Activated effector memory CD4-positive, alpha-beta T cell treated with Interleukin-2 at 50 U/mL for 16 hours (primary cell): ENCODE data around the gene CUL9.

Experiments used
- DNase-seq: peaks from one replicate; pipeline ENCODE4 v3.0.0-alpha.2; 2020

Gene CUL9

GRCh38 chr6:43258807-43259686, 77.1 kb downstream of the CUL9 start:
- no peak for DNase-seq

DNA sequence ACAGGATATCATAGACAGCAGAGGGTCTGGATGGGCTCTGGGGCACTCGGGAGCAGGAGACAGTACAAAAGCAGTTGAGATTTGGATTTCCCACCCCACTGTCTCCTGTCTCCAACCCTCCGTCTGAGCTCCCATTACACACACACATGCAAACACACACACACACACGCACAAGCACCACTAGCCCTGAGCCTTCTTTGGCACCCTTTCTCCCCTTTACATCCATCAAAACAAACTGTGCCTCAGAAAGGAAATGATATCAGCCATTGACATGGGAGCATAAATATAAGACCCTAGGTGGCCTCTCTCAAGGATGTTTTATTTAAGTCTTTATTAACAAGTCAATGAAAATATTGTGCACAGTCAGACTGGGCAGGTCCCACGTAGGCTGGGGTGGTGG, 78.8 kb downstream of the CUL9 start:
- DNase-seq: no peak

GRCh38 chr6:43261198-43261597, 79.2 kb downstream of the CUL9 start:
- DNase-seq: no peak

DNA sequence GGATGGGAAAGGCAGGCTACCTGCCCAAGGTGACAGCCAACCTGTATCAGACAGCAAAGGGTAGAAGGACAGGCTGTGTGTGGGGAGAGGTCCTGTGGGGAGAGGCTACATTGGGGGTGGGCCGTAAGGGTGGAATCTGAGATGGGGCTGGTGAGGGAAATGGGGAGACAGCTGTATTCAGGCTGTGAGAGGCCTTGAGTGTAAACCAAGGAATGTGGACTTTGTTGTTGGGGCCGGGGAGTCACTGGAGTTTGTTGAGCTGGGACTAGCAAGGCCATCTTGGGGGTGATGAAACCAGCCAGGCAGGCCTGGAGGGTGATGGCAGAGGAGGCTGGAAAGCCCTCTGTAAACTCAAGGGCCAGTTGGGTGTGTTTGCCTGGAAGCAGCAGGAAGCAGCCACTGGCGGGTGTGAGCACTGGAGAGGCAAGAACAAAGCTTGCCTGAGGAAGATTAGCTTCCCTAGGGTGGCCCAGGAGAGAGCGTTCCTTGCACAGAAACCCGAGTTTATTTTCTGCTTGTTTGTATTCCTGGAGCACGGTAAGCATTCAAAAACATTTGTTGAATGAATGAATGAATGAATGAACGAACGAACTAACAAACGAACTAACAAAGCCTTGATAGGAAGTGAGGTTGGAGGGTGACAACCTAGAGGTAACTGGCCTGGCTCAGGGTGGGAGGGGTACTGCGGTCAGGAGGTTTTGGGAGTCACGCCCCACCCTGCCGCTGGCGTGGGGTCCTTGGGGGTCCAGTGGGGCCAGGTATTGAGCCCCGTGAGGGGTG, 80.2 kb downstream of the CUL9 start:
- no peak for DNase-seq

DNA sequence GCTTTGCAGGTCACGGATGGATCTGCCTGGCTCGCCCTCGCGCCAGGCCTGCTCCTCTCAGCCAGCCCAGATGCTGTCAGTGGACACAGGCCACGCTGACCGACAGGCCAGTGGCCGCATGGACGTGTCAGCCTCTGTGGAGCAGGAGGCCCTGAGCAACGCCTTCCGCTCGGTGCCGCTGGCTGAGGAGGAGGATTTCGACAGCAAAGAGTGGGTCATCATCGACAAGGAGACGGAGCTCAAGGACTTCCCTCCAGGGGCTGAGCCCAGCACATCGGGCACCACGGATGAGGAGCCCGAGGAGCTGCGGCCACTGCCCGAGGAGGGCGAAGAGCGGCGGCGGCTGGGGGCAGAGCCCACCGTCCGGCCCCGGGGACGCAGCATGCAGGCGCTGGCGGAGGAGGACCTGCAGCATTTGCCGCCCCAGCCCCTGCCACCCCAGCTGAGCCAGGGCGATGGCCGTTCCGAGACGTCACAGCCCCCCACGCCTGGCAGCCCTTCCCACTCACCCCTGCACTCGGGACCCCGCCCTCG, 80.9 kb downstream of the CUL9 start:
- no peak for DNase-seq

DNA sequence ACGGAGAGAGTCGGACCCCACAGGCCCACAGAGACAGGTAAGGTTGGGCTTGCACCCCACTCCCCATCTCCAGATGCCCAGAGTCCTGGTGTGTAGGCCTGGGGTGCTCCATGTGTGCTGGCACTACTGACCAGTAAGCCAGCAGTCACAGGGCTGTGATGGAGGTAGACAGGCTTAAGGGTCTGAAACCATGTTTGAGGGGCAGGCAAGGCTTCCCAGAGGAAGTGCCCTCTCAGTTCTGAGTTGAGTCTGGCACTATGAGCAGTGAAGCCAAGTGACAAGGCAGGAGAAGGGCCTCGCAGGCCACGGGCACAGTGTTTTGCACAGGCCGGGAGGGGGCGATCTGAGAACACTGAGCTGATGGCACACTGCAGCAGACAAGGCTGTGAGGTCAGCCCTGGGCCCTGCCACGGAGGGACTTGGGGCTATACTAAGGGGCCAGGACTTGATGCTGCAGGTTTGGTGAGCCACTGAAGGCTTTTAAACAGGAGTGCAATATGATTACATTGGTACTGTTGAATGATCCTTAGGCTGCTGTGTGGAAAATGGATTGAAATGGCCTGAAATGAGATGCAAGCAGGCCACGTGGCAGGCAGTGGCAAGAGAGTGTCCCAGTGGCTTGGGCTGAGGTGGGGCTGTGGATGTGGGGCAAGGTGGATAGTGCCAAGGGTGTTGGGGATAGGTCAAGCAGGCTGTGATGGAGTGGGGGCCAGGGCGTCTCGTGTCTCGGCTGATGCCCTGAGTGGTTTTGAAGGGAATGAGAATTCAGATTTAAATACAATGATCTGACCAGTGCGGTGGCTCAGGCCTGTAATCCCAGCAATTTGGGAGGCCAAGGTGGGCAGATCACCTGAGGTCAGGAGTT, 81.5 kb downstream of the CUL9 start:
- DNase-seq: peak; percentile 66

GRCh38 chr6:43264599-43265145, 82.7 kb downstream of the CUL9 start:
- DNase-seq: no peak

DNA sequence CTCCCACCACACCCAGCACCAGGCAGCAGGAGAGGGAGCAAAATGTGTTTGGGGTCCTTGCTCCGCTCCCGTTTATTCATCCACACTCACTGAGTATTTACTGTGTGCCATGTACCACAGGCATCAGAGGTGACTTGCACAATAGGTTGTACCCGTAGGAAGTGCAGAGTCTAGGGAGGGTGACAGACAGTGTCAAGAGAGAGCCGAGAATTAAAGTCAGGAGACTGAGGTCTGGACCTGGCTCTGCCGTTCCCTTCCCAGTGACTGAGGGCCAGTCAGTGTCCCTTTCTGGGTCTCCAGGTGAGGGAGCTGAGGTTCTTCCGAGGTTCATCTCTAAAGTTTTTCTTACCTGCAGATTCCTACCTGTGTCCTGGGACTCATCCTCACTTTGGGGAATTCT, 83.6 kb downstream of the CUL9 start:
- no peak for DNase-seq

- DNase-seq: no peak
Measured at GRCh38 chr6:43267619-43268354, 85.8 kb downstream of the CUL9 start.

DNA sequence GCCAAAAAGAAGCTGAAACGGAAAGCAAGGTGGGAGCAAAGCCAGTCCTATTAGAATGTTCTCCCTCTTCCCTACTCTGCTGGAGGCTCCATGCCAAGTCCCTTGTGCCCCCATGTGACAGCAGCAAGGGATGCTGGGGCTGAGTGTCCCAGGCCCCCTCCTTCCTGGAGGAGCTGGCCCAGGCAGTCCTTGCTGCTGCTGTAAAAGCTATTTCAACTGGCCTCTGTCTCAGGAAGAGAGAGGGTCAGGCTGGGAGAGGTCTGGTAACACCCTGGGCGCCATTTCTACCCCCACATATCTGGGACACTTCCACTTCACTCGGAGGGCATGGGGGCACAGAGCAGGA, 86.3 kb downstream of the CUL9 start:
- no peak for DNase-seq

DNA sequence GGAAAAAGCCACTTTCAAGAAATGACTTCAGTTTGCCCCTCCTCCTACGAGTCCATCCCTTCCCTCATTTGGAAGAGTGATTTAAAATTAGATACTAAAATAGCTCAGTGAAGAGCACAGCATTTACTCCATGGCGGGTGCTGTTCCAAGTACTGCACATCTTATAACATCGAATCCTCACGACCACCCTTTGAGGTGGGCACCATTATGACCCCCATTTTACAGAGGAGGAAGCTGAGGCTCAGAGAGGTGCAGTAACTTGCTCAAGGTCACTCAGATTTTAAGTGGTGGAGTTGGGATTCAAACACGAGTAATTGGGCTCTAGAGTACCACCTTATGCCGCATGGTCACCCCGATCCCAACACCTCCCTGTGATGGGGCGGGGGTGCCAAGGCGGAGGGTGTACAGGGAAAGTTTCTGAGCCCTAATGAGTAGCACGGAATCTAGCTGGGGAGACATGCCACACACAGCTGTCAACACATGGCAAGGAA, 86.8 kb downstream of the CUL9 start:
- no peak for DNase-seq

DNA sequence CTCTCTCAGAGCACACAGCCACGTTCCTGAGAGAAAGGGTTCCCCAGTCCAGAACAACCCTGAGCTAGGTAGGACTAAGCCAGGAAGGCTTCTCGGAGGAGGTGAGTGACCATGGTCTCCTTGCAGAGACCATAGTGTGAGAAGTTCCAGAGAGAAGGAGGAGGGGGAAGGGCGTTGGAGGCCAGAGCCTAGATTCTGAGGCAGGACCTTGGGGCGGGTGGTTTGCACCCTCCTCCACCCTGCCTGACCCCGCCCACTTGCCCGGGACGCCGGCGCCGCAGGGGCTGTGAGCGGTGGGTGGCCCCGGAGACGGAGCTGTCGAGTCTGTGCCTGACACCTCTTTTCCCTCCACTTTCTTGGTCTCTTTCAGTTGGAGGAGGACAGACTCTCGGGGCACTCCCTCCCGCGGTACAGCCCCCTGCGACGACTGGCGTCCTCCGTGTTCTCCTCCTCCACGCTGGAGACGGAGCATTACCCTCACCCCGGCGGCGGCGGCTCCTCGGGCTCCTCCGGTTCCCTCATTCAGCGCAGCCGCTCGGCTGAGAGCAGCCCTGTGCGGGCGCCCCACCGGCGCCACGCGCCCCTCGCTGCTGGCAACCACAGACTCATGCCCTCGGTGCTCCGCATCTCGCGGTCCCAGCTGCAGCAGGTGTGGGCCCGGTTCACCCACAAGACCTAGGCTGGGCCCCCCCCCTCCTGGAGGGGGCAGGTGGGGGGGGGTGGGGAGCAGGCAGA, 87.4 kb downstream of the CUL9 start:
- DNase-seq: peak; percentile 26

DNA sequence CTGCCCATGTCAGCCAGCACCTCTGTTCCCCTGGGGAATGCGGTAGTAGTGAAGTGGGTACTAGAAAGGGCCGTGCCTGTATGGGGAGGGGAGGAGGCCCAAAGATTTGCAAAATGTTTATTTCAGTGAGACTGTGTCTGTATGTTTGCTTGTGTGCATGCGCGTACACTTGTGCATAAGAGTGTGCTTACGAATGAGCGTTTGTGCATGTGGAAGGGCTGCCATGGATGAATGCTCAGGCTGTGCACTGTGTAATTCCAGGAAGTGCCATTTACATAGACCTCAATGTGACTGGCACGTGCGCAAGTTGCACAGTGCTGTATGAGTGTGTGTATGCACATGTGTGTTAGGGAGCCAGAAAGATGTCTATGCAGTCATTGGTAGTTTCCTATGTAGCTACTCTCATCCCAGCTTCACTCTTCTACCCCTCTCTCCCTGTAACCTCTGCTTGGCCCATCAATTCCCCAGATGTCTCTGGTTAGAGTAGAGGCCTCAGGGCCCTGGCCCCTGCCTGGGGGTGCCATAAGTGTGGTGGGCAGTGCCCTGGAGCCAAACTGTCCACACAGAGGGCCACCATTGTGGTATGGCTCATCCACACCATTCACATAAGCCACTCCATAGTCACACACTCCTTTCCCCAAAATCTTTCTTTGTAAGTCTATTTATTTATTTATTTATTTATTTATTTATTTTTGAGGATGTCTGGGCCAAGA, 89.3 kb downstream of the CUL9 start:
- DNase-seq: no peak

- no peak for DNase-seq
Measured at GRCh38 chr6:43271944-43272343, 89.9 kb downstream of the CUL9 start.

DNA sequence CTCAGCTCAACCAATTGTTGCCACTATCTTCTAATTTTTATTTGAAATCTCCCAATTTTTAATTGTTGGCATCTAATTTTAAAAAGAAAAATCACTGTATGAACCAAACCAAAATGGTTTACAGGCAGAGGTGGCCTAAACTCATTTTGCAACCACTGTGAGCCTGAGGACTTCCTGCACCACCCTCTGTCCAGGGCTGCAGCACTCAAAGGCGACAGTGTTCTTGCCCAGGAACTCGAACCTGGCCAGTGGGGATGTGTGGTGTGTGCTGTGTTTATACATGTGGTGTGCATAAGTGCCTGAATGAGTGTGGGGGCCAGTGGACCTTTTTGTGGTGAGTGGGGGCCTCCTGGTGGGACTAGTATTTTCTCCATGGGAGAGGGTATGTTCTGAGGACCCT, 91.7 kb downstream of the CUL9 start:
- DNase-seq: no peak
